Retinal pigment epithelial cell (primary cell): ENCODE results near the gene ADAM19.

ENCODE experiments used
- DNase-seq: peaks from one replicate; pipeline ENCODE4 v3.0.0-alpha.2; 2010; ENCODE audit warnings: low read depth
- H3K4me3 ChIP-seq: 2 replicates; pipeline ENCODE4 v1.5.1; 2011; ENCODE audit warnings: mild to moderate bottlenecking, low read length, control low read depth, moderate library complexity
- CTCF ChIP-seq: conservative IDR thresholded peaks from 2 replicates; pipeline ENCODE4 v1.5.1; 2011; ENCODE audit warnings: low read depth, low read length, control low read depth, inconsistent platforms

The ADAM19 gene

GRCh38 chr5:157548513-157549282 is 26.9 kb downstream of the ADAM19 start:
- DNase-seq: no peak
- H3K4me3 ChIP-seq: no peak overlapping the region
- no peak for TF ChIP-seq CTCF

- TF ChIP-seq CTCF: no peak
- no peak overlapping the region for H3K4me3 ChIP-seq
- DNase-seq: no peak
Measured at GRCh38 chr5:157547941-157548512, 27.5 kb downstream of the ADAM19 start.

- TF ChIP-seq CTCF: no peak
- DNase-seq: no peak
- no peak overlapping the region for H3K4me3 ChIP-seq
Measured at GRCh38 chr5:157546456-157547100, 29.0 kb downstream of the ADAM19 start.

GRCh38 chr5:157545610-157546310 is 29.8 kb downstream of the ADAM19 start:
- no peak for DNase-seq
- H3K4me3 ChIP-seq: no peak overlapping the region
- no peak for TF ChIP-seq CTCF

- TF ChIP-seq CTCF: no peak
- no peak overlapping the region for H3K4me3 ChIP-seq
- no peak for DNase-seq
Measured at GRCh38 chr5:157544623-157544989, 31.0 kb downstream of the ADAM19 start.

GRCh38 chr5:157543825-157544622 is 31.6 kb downstream of the ADAM19 start:
- no peak overlapping the region for H3K4me3 ChIP-seq

More at GRCh38 chr5:157543825-157544622, 31.6 kb downstream of the ADAM19 start:
- TF ChIP-seq CTCF: no peak
- DNase-seq: no peak
